Left ventricle myocardium inferior (tissue), 1 donor: ENCODE results near the gene NFIA. TPM values are rescaled to one million over a fixed set of nuclear protein-coding genes. Genes with fewer than 3 reads are reported as not detected.

Experiments
- DNase-seq: peaks from one replicate; pipeline ENCODE4 v3.0.0-alpha.2; 2020
- H3K27ac ChIP-seq: fragments of 200-600 bp; replicated peaks from 2 replicates; pipeline ENCODE4 v1.8.0; 2021
- H3K27me3 ChIP-seq: fragments of 200-600 bp; 2 replicates; pipeline ENCODE4 v1.8.0; 2021; ENCODE audit warnings: low read depth
- H3K36me3 ChIP-seq: fragments of 200-600 bp; 2 replicates; pipeline ENCODE4 v1.8.0; 2021
- H3K4me1 ChIP-seq: fragments of 200-600 bp; 2 replicates; pipeline ENCODE4 v1.8.0; 2021
- H3K4me3 ChIP-seq: fragments of 200-600 bp; 2 replicates; pipeline ENCODE4 v1.8.0; 2021; ENCODE audit warnings: mild to moderate bottlenecking, moderate library complexity
- H3K9me3 ChIP-seq: fragments of 200-600 bp; replicated peaks from 2 replicates; pipeline ENCODE4 v1.8.0; 2021
- CTCF ChIP-seq: fragments of 200-600 bp; IDR thresholded peaks from 2 replicates; pipeline ENCODE4 v1.8.0; 2021; ENCODE audit warnings: antibody characterized with exemption, mild to moderate bottlenecking, borderline replicate concordance
- intact Hi-C: fragments of 100-400 bp; cut with micrococcal nuclease; formaldehyde crosslinking; loops from one replicate; pipeline ENCODE4 v1.11.0; 2022
- total RNA-seq: library from RNA; stranded (reverse); fragmentation: NEBNext Ultra II Directional; extraction: Animal tissue kit (Norgen Biotek cat#: 25700); gene quantifications from one replicate; pipeline ENCODE4 v1.2.1, GENCODE V29; 2021
- donor health status: DM: no; HTN: yes; CAD: no; lungs with severe emphysema.

Gene NFIA
- total RNA-seq, 1 donor from 2014 or later = 90.2 TPM

DNA sequence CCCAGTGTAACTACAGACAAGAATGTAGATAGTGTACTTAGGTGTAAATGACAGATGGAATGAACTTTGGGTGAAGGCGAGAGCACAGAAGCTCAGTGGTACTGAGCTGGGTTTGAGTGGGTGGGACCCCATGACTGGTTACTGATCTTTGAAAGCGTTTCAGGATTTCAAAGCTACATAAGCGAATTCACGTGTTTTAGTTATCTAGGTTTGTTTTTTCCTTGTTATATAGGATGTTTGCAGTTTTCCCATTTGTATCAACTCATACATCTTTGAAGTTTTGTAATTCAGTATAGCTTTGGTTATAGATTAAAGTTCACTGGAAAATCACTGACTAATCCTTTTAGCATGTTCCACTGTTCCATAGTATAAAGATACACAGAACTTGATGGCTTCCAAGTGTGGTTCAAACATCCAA lies 182.5 kb downstream of the NFIA start:
- DNase-seq = no peak
- Histone ChIP-seq H3K4me1 (peaks cover 63% of the 10 kb centered on the region), H3K27me3 (no peaks in the 10 kb centered on the region), H3K4me3 (no peak overlapping the region), H3K9me3 (no peaks in the 10 kb centered on the region), H3K36me3 (no peaks in the 10 kb centered on the region), H3K27ac (no peak overlapping the region)
- intact Hi-C loops = no loop called here
- TF ChIP-seq CTCF = no peak

DNA sequence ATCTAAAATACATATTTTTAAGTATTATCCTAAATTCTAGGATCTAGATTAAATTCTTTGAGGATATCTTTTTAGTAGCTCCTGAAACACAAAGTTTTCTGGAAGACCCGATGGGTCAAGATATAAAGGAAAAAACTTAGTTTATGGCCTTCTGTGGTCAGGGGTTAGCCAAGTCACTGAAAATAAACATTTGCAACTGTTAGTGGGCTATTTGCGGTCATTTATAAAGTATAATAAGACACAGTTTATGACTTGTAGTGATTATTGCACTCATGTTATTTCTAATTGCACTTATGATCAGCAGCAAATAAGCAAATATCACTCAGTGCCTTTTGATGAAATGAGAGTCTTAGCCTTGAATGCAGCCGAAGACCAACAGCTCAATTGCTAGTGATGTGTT lies 183.3 kb downstream of the NFIA start:
- Histone ChIP-seq H3K27ac (no peak overlapping the region), H3K4me3 (no peak overlapping the region), H3K36me3 (no peaks in the 10 kb centered on the region), H3K4me1 (peaks cover 60% of the 10 kb centered on the region), H3K9me3 (no peaks in the 10 kb centered on the region), H3K27me3 (no peaks in the 10 kb centered on the region)
- no peak for DNase-seq
- intact Hi-C loops = no loop called here
- no peak for TF ChIP-seq CTCF

GRCh38 chr1:61266738-61267137 lies 184.4 kb downstream of the NFIA start:
- no peak for TF ChIP-seq CTCF
- no peaks in the 10 kb centered on the region for H3K27me3 ChIP-seq
- no peaks in the 10 kb centered on the region for H3K36me3 ChIP-seq
- no peak for DNase-seq
- no peak overlapping the region for H3K4me3 ChIP-seq
- intact Hi-C loops = no loop called here
- no peak overlapping the region for H3K27ac ChIP-seq
- H3K4me1 ChIP-seq = peaks cover 50% of the 10 kb centered on the region
- no peaks in the 10 kb centered on the region for H3K9me3 ChIP-seq

GRCh38 chr1:61268546-61269240 lies 186.3 kb downstream of the NFIA start:
- no peaks in the 10 kb centered on the region for H3K9me3 ChIP-seq
- no peak overlapping the region for H3K4me3 ChIP-seq
- no peaks in the 10 kb centered on the region for H3K36me3 ChIP-seq
- H3K27ac ChIP-seq = peak overlapping the region; percentile 3
- no peak for TF ChIP-seq CTCF
- no peaks in the 10 kb centered on the region for H3K27me3 ChIP-seq
- no peak for DNase-seq
- H3K4me1 ChIP-seq = peaks cover 40% of the 10 kb centered on the region
- intact Hi-C loops = no loop called here

DNA sequence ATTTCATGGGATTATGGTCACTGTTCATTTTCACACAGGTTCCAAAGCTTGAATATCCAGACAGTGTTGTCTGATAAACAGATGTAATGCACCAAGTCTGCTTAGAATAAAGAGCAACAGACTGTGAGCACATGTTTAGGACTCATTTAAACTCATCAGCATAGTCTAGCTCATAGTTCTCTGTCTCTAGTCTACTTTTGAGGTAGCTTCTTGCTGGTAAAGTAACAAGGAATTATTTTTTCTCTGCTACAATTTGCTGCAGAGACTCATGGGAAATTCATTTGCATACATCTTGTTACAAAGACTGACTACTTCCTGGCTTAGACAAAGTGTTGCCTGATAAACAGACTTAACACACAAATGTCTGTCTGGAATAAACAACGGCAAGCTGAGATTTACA lies 187.2 kb downstream of the NFIA start:
- Histone ChIP-seq H3K27me3 (no peaks in the 10 kb centered on the region), H3K4me1 (peaks cover 48% of the 10 kb centered on the region), H3K27ac (no peak overlapping the region), H3K4me3 (no peak overlapping the region), H3K36me3 (no peaks in the 10 kb centered on the region), H3K9me3 (no peaks in the 10 kb centered on the region)
- DNase-seq = no peak
- no peak for TF ChIP-seq CTCF
- intact Hi-C loops = no loop called here
